ENCODE measurements around the gene DNMT3L.

GRCh38 chr21:44310628-44311507 is 49.2 kb upstream of the DNMT3L start:
- TF ChIP-seq CTCF (conservative IDR thresholded peaks at IDR 0.05; ENCODE audit: low read length) (peak; percentile 69), EZH2phosphoT487 (IDR thresholded peaks at IDR 0.05; ENCODE audit: borderline replicate concordance, low read depth, low read length) (no peak)
